ENCODE measurements around the gene GPATCH2L. TPM values are rescaled to one million over a fixed set of nuclear protein-coding genes. Genes with fewer than 3 reads are reported as not detected.
A peak's percentile ranks its signal among the peaks of the same experiment; 100 is the strongest.

GPATCH2L gene
- total RNA-seq, 1 donor from 2014 or later: 39.2 TPM

GRCh38 chr14:76135722-76136121 is 16.0 kb upstream of the GPATCH2L start:
- no peak for DNase-seq (ENCODE audit: low read depth)

- DNase-seq (ENCODE audit: low read depth): no peak
Measured at GRCh38 chr14:76136476-76137110, 15.1 kb upstream of the GPATCH2L start.

GRCh38 chr14:76138119-76138757 is 13.5 kb upstream of the GPATCH2L start:
- no peak for DNase-seq (ENCODE audit: low read depth)

DNA sequence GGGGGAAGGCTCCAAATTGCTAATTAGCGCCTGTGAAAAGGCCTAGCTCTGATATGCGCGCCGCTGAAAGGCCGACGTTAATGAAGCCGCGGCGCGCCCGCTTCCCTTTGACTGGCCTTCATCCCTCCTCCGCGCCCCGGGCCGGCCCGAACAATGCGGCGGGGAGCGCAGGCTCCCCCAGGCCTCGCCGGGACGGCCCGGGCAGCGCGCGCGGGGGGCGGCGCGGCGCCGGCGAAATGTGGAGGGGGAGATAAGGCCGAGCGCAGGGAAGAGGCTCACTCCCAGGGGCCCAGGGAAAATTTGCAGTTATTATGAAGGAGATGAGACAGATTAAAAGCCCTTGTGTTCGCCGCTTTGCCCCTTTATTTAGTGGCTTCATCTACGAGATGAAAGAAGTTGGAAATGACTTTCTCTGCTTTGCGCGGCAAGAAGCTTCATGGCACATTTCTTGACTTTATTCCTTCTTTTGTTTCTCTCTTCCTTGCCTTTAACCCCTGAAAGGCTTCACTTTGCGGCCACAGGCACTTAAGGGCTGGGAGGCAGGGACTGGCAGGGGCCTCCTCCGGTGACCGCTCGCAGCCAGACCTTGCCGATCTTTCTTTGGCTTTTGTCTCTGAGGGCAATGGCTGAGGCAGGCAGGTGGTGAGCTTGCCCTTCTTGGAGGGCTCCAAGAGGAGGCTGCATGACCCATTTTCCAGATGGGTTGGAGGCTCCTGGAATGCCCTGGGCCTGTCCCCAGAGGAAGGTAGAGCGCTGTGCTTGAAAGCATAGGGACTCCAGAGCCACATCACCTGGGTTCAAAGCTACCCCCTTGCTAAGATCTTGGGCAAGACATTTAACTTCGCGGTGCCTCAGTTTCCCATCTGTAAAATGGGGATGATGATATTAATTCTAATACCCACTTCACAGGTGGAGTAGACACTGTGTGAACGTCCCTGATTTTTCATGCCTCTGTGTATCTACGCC is 12.7 kb upstream of the GPATCH2L start:
- DNase-seq (ENCODE audit: low read depth): no peak

DNA sequence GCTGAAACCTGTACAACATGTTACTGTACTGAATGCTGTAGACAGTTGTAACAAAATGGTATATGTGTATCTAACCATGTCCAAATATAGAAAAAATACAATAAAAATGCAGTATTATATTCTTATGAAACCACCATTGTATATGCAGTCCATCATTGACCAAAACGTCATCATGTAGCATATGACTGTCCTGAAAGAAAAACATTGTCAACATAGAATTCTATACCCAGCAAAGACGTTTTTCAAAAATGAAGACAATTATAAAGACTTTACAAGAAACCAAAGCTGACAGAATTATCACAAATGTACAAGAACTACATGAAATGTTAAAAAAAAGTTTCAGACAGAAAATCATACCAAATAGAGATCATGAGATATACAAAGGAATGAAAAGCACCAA is 8.1 kb upstream of the GPATCH2L start:
- DNase-seq (ENCODE audit: low read depth): no peak

DNA sequence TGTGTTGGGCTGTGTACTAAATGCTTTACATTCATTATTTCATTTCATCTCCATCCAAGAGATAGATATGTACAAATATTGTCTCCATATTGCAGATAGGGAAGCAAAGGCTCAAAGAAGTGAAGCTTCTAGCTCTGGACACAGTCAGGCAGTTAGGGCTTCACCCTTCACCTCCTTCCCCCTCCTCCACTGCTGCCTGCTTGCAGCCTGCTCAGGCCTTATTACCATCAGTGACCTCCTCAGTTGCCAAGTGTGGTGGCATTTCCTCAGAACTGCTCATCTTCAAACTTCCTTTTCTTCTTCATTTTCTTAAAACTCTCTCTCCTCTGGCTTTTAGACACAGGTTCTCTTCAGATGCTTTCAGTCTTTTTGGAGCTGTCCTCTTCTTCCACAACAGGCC is 4.7 kb upstream of the GPATCH2L start:
- DNase-seq (ENCODE audit: low read depth): no peak

GRCh38 chr14:76149196-76149595 is 2.5 kb upstream of the GPATCH2L start:
- no peak for DNase-seq (ENCODE audit: low read depth)

DNA sequence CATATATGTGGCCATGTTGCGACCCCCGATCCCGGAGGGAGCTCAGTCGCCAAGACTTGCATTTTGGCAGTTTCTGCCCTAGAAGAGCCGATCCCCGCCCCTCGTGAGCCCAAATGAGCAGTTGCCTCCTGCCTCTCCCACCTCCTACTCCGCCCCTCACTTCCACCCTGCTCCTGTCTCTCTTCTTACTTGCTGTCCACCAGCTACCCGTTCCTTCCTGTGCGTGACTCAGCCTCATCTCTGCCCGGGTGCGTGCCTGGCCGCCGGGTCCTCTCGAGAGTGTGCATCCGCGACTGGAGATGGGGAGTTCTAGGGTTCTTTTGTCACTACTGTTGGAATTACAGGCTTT is 585 bp downstream of the GPATCH2L start:
- DNase-seq (ENCODE audit: low read depth): peak; percentile 86

DNA sequence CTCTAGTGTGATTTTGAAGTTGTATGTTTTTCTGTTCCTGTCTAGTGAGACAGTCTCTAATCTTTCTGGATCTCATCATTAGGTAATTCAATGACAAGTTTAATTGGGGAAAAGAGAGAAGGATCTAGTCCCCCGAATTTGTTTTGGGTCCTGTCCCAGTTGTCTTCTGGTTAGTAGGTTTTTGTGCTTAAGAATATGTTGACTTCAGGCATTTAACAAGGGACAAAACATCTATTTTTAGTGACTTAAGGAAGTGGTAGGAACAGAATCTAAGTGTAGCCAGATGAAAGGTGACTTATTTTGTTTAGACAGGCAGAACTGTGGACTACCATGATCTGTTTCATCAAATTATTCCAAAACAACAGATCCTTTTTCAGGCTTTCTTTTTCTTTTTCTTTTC is 2.2 kb downstream of the GPATCH2L start:
- DNase-seq (ENCODE audit: low read depth): no peak

DNA sequence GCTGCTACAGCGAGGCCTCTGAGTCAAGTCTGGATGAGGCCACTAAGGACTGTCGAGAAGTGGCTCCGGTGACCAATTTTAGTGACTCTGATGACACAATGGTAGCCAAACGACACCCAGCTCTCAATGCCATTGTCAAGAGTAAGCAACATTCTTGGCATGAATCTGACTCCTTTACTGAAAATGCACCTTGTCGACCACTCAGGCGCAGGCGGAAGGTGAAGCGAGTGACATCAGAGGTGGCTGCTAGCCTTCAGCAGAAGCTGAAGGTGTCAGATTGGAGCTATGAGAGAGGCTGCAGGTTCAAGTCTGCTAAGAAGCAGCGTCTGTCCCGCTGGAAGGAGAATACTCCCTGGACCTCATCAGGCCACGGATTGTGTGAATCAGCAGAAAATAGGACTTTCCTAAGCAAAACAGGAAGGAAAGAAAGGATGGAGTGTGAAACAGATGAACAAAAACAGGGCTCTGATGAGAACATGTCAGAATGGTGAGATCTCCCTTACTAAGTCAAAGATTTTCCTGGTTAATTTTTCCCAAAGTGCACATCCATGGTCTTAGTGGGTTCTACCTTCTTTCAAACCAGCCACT is 2.9 kb downstream of the GPATCH2L start:
- no peak for DNase-seq (ENCODE audit: low read depth)

DNA sequence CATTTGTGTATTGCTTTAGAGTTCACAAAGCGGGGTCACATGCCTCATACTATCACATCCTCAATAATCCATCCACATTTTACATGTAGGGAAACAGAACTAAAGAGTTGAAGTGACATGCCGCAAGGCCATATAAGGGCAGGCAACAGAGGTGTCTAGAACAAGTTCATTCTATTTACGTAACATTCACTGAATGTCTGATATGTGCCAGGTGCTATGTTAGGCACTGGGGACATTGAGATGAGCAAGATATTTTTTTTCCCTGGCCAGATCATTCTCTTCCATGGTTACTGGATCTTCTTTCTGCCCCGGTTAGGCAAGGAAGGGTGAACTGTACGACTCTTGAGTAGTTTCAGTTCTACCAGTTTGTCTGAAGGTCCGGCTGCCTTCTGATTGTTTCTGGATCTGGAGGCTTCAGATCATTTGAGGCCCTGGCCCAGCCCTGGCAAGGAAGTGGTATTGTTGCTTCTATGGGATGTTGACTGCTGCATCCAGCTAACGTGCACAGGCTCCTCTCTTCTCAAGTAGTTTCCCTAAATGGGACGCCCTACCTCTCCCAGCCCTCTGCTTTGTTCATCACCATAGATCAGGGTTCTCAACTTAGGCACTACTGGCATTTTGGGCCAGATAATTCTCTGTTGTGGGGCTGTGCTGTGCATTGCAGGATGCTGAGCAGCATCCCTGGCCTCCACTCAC is 12.1 kb downstream of the GPATCH2L start:
- DNase-seq (ENCODE audit: low read depth): no peak

DNA sequence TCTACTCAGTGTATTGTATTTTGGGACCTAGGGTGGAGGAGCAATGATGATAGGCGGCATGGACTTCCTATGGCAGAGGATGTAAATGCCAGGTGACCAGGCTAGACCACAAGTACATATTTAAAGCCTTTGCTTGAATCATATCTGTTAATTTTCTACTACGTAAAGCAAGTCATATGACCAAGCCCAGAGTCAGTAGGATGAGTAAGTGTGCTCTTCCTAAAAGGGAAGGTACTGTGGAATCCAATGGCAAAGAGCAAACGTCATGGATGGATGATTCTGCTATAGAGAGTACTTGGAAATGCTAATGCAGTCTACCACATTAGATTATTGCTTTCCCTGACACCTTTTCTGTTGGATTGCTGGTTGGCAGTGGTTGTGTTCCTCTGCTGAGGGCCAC is 16.8 kb downstream of the GPATCH2L start:
- no peak for DNase-seq (ENCODE audit: low read depth)

- peak; percentile 23 for DNase-seq (ENCODE audit: low read depth)
Measured at GRCh38 chr14:76169776-76170175, 18.1 kb downstream of the GPATCH2L start.

- no peak for DNase-seq (ENCODE audit: low read depth)
Measured at GRCh38 chr14:76174982-76175381, 23.3 kb downstream of the GPATCH2L start.

DNA sequence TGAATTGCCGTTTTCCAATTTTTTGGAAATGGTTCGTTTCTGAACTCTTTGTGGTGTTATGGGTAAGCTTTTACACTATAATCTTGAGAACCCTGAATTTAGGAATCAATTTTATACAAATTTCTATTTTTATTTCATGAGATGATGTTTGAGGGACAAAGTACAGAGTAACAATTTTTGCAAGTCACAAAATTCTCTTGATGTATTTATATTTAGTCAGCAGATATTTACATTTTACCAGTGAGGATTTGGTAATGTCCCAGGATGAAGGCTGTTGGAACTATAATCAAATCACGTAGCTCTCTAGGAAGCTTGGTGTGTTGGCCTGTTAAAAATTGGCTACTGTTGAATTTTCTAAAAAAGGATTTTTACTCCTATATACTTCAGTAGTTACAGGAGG is 24.2 kb downstream of the GPATCH2L start:
- DNase-seq (ENCODE audit: low read depth): no peak

DNA sequence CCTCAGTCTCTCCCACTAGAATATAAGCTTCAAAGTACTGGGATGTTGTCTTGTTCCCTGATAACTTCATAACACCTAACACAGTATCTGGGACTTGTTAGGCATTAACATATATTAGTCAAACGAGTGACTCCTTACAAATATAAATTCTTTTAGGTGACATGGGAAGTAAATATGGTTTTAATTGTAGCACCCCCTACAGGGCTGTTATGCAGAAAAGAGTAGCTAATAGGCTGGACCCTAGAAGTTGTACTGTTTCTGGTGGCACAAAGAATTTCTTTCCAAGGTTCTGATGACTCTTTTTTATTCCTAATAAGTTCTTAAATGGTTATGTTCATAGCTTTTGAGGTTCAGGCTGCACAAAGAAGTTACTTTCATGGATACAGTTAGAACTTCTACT is 29.8 kb downstream of the GPATCH2L start:
- no peak for DNase-seq (ENCODE audit: low read depth)

GRCh38 chr14:76186308-76187027 is 34.7 kb downstream of the GPATCH2L start:
- no peak for DNase-seq (ENCODE audit: low read depth)

DNA sequence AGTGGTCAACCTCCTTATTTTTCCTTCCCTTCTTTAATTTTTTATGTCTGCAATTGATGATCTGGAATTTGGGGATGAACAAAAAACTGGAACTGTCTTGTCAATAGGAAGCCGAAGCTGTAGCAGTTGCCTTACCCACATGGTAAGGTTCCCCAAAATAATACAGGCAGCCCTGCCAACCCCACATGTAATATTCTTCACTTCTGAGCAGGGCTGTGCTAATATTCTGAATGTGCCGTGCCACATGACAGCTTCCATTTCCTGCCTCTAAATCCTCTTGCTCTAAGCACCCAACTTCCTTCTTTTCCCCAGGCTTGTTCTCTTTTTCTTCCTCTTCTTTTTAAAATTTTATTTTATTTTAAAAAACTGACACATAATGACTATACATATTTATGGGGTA is 39.6 kb downstream of the GPATCH2L start:
- no peak for DNase-seq (ENCODE audit: low read depth)

DNA sequence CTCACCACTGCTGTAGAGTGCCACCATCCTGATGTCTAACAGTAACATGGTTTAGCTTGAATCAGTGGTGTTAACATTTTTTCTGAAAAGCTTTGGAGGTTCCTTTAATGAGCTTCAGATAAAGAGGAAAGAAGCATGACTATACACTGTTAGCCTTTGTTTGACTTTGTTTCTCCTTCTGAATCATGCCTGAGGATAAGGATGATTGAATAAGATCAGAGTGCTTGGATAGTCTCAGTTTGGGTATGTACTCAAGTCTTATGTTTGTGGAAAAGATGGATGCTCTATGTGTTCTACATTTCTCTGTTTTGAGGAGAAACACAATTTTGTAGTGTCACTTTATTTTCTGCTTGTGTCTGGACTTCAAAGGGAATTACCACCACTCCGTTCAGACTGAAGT is 42.0 kb downstream of the GPATCH2L start:
- DNase-seq (ENCODE audit: low read depth): no peak

DNA sequence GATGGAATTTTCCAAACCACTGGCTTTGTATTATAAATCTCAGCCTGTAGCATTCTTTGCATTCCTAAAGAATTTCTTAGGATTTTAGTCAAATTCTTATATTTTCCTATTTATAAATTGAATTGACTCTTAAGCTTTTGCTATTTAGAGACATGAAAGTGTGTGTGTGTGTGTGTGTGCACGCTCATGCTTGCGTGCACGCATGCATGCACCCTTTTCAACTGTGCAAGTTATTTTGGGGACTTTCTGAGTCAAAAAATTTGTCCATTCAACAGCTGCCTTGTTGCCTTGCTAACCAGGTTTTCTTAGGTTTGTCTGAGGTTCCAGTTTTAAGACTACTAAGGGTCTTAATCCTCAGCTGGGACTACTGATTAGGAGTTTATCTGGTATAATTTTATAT is 42.6 kb downstream of the GPATCH2L start:
- DNase-seq (ENCODE audit: low read depth): no peak

DNA sequence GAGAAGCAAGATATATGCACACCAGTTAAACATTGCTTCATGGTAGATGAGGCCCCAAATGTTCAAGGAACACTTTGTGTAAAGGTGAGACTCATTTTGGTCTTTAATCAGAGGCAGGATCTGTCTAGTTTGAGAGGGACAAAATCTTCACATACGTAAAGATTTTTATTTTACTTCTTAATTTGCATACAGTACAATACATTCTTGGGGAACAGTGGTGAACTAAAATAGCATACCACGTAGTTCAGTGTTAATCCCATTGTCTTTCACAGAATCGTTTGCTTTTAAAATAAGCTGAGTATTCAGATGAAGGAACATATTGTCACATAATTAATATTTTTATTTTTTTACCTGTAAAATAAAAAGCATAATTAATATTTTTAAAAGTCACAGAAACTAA is 43.3 kb downstream of the GPATCH2L start:
- DNase-seq (ENCODE audit: low read depth): no peak
